OCI-LY1 (cell line): ENCODE results near the gene SLC25A17.

Experiments
- H2AFZ ChIP-seq: fragments of 200-600 bp; sonication (generic), shearing (Covaris generic); 2 replicates; pipeline ENCODE4 v1.6.0; 2014; ENCODE audit warnings: antibody characterized with exemption, mild to moderate bottlenecking, low read length
- H3F3A ChIP-seq: fragments of 200-600 bp; sonication (generic), shearing (Covaris generic); 2 replicates; pipeline ENCODE4 v1.6.0; 2014; ENCODE audit warnings: mild to moderate bottlenecking, antibody characterized with exemption, low read length, moderate library complexity; ENCODE audit not compliant: insufficient read depth
- H3K27ac ChIP-seq: fragments of 200-600 bp; sonication (generic); 2 replicates; pipeline ENCODE4 v1.5.1; 2014; ENCODE audit warnings: low read length, mixed run types, mild to moderate bottlenecking, low read depth; ENCODE audit not compliant: poor library complexity, severe bottlenecking
- H3K27me3 ChIP-seq: fragments of 200-600 bp; sonication (generic); 2 replicates; pipeline ENCODE4 v1.6.0; 2014; ENCODE audit warnings: antibody characterized with exemption, mild to moderate bottlenecking, low read length, moderate library complexity; ENCODE audit not compliant: insufficient read depth
- H3K36me3 ChIP-seq: fragments of 200-600 bp; sonication (generic); 2 replicates; pipeline ENCODE4 v1.6.1; 2014; ENCODE audit warnings: mild to moderate bottlenecking, antibody characterized with exemption, low read length, moderate library complexity, mixed read lengths; ENCODE audit not compliant: insufficient read depth
- H3K4me1 ChIP-seq: fragments of 200-600 bp; sonication (generic); 2 replicates; pipeline ENCODE4 v1.5.1; 2014; ENCODE audit warnings: mild to moderate bottlenecking, low read length, moderate library complexity; ENCODE audit not compliant: insufficient read depth, severe bottlenecking
- H3K4me2 ChIP-seq: fragments of 200-600 bp; sonication (generic), shearing (Covaris generic); 2 replicates; pipeline ENCODE4 v1.6.1; 2014; ENCODE audit warnings: low read length
- H3K4me3 ChIP-seq: fragments of 200-600 bp; sonication (generic); 2 replicates; pipeline ENCODE4 v1.5.1; 2014; ENCODE audit warnings: low read length, low read depth, mild to moderate bottlenecking, mixed read lengths; ENCODE audit not compliant: poor library complexity, severe bottlenecking
- H3K79me2 ChIP-seq: fragments of 200-600 bp; shearing (Covaris generic); 2 replicates; pipeline ENCODE4 v1.6.1; 2016; ENCODE audit warnings: mixed run types, low read length, mixed read lengths; ENCODE audit not compliant: insufficient read depth
- H3K9ac ChIP-seq: fragments of 200-600 bp; sonication (generic), shearing (Covaris generic); 2 replicates; pipeline ENCODE4 v1.6.1; 2014; ENCODE audit warnings: mild to moderate bottlenecking, low read length, mixed read lengths
- H3K9me2 ChIP-seq: fragments of 200-600 bp; sonication (generic), shearing (Covaris generic); 2 replicates; pipeline ENCODE4 v1.6.1; 2014; ENCODE audit warnings: low read depth, mild to moderate bottlenecking, low read length, mixed read lengths
- H3K9me3 ChIP-seq: fragments of 200-600 bp; shearing (Covaris generic); 2 replicates; pipeline ENCODE4 v1.6.1; 2014; ENCODE audit warnings: low read length, mixed read lengths
- H4K20me1 ChIP-seq: fragments of 200-600 bp; sonication (generic), shearing (Covaris generic); 2 replicates; pipeline ENCODE4 v1.6.0; 2016; ENCODE audit warnings: mild to moderate bottlenecking, low read length; ENCODE audit not compliant: insufficient read depth
- EZH2 ChIP-seq: fragments of 200-600 bp; sonication (generic), shearing (Covaris generic); IDR thresholded peaks from 2 replicates; pipeline ENCODE4 v1.8.0; 2017; ENCODE audit warnings: borderline replicate concordance, mixed run types, mild to moderate bottlenecking, antibody characterized with exemption, low read length, moderate library complexity, mixed read lengths
- TF ChIP-seq, protein P1 (sequence below): fragments of 200-600 bp; sonication (generic), shearing (Covaris generic); IDR thresholded peaks from 2 replicates; pipeline ENCODE4 v1.5.1; 2017; ENCODE audit warnings: mild to moderate bottlenecking, antibody characterized with exemption, low read length, moderate library complexity, mixed read lengths

Gene SLC25A17

DNA sequence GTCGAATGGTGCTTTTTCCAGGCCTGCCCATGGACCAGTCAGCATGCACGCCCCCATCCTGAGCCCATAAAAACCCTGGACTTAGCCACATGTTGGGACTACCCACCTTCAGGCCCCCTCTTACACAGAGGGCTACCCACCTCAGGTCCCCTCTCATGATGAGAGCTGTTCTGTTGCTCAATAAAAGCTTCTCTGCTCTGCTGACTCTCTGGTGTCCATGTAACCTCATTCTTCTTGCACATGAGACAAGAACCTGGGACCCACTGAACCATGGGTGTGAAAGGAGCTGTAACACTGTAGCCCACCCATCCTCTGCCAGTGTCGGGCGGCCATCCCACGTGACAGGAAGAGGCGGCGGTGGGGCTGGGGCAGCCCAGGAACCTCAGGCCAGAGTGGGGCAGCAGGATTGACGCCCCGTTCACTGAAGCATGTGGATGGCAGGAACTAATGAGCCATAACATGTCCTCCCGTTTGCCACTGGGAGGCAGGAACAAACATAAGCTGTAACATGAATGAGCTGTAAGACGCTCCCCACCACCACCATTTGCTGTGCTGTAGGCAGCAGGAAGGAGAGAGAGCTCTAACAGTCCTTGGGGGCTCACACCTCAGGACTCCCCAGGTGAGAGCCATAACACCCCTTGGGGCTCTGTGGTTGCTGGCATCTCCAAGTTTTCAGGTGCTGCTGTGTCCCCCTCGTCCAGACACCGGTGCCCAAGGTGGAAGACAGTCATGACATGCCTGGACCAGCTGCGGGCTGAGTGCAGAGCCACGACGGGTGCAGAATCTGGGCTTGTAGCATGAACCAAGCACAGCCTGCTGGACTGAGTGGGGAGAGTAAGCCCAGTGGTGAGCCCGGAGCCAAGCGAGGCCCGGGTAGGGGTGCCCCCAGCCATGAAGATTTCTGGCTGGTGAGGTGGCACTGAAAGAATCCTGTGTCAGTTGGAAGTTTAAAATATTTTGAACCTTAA, 70.5 kb downstream of the SLC25A17 start:
- Histone ChIP-seq H3K4me1 (no peaks in the 10 kb centered on the region), H3K4me3 (no peak overlapping the region), H3K4me2 (no peak overlapping the region), H3F3A (no peaks in the 10 kb centered on the region), H2AFZ (no peak overlapping the region), H3K9me3 (peaks cover 20% of the 10 kb centered on the region), H3K36me3 (no peaks in the 10 kb centered on the region; the same call in 1 of the 2 replicates), H3K79me2 (no peaks in the 10 kb centered on the region), H3K27me3 (peaks cover 6% of the 10 kb centered on the region; the same call in 1 of the 2 replicates), H3K27ac (no peak overlapping the region), H3K9ac (no peak overlapping the region), H3K9me2 (no peaks in the 10 kb centered on the region), H4K20me1 (no peaks in the 10 kb centered on the region)
- TF ChIP-seq, protein P1, sequence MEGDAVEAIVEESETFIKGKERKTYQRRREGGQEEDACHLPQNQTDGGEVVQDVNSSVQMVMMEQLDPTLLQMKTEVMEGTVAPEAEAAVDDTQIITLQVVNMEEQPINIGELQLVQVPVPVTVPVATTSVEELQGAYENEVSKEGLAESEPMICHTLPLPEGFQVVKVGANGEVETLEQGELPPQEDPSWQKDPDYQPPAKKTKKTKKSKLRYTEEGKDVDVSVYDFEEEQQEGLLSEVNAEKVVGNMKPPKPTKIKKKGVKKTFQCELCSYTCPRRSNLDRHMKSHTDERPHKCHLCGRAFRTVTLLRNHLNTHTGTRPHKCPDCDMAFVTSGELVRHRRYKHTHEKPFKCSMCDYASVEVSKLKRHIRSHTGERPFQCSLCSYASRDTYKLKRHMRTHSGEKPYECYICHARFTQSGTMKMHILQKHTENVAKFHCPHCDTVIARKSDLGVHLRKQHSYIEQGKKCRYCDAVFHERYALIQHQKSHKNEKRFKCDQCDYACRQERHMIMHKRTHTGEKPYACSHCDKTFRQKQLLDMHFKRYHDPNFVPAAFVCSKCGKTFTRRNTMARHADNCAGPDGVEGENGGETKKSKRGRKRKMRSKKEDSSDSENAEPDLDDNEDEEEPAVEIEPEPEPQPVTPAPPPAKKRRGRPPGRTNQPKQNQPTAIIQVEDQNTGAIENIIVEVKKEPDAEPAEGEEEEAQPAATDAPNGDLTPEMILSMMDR = no peak
- TF ChIP-seq EZH2 = no peak

DNA sequence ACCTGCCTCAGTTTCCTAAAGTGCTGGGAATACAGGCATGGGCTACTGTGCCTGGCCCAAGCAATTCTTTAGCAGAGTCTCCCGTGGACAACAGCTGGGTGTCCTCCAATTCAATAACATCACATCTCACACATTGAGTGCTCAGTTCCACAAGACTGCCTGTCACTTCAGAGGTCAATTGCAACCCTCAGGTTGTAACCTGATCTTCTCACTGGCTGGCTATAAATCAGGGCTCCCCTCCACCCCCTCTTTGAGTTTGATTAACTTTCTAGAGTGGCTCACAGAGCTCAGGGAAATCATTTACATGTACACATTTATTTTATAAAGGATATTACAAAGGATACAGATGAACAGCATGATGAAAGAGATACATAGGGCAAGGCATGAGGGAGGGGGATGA, 71.8 kb downstream of the SLC25A17 start:
- Histone ChIP-seq H3K9ac (no peak overlapping the region), H3K4me1 (no peaks in the 10 kb centered on the region), H2AFZ (no peak overlapping the region), H3K4me3 (no peak overlapping the region), H3F3A (no peaks in the 10 kb centered on the region), H3K27me3 (no peaks in the 10 kb centered on the region), H3K36me3 (no peaks in the 10 kb centered on the region; the same call in 1 of the 2 replicates), H4K20me1 (no peaks in the 10 kb centered on the region), H3K9me2 (no peaks in the 10 kb centered on the region), H3K79me2 (no peaks in the 10 kb centered on the region), H3K27ac (no peak overlapping the region), H3K9me3 (peaks cover 18% of the 10 kb centered on the region), H3K4me2 (no peak overlapping the region)
- no peak for TF ChIP-seq EZH2
- TF ChIP-seq, protein P1 = no peak

DNA sequence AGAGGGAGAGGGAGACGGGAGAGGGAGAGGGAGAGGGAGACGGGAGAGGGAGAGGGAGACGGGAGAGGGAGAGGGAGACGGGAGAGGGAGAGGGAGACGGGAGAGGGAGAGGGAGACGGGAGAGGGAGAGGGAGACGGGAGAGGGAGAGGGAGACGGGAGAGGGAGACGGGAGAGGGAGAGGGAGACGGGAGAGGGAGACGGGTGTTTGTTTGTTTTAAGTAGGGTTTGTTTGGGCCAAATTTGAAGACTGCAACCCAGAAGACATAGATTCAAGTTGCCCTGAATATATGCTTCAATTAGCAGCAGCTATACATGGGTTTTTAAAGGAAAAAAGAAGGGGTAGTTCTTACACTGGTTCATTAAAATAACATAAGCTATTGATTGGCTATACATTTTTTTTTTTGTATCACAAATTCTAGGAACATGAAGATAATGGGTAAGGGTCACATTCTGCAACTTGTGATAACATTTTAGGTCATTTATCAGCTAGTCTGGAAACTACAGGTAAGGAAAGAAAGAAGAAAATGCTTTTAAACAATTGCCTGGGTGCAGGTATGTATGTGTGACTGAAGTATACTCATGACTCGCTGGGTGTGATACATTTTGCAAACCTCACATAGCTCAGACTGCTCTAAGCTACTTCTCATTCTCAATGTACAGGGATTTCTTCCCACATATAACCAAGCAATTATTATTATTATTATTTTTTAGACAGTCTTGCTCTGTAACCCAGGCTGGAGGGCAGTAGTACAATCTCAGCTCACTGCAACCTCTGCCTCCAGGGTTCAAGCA, 72.5 kb downstream of the SLC25A17 start:
- no peaks in the 10 kb centered on the region for H3K4me1 ChIP-seq
- H3K4me3 ChIP-seq = no peak overlapping the region
- no peaks in the 10 kb centered on the region for H4K20me1 ChIP-seq
- peaks cover 18% of the 10 kb centered on the region for H3K9me3 ChIP-seq
- H3K4me2 ChIP-seq = no peak overlapping the region
- H3K27ac ChIP-seq = no peak overlapping the region
- H3K36me3 ChIP-seq = no peaks in the 10 kb centered on the region; the same call in 1 of the 2 replicates
- TF ChIP-seq, protein P1 = no peak
- TF ChIP-seq EZH2 = no peak
- H3K9me2 ChIP-seq = no peaks in the 10 kb centered on the region
- H3K9ac ChIP-seq = no peak overlapping the region
- H3F3A ChIP-seq = no peaks in the 10 kb centered on the region
- no peaks in the 10 kb centered on the region for H3K79me2 ChIP-seq
- H2AFZ ChIP-seq = no peak overlapping the region
- H3K27me3 ChIP-seq = no peaks in the 10 kb centered on the region
